Endothelial cell of umbilical vein (primary cell): Measurements from ENCODE around the gene CUTA.

Source experiments
- EZH2 ChIP-seq: IDR thresholded peaks from 2 replicates; pipeline ENCODE4 v1.6.1; 2012; ENCODE audit warnings: borderline replicate concordance, low read depth, mild to moderate bottlenecking, moderate library complexity, low read length, inconsistent platforms; ENCODE audit not compliant: severe bottlenecking
- FOS ChIP-seq: IDR thresholded peaks from 2 replicates; pipeline ENCODE4 v1.6.1; 2011; ENCODE audit warnings: mild to moderate bottlenecking, low read length, moderate library complexity, borderline replicate concordance; ENCODE audit not compliant: insufficient read depth
- GATA2 ChIP-seq: IDR thresholded peaks from 2 replicates; pipeline ENCODE4 v1.7.0; 2011; ENCODE audit warnings: low read depth, mild to moderate bottlenecking, moderate library complexity, mixed read lengths, low read length; ENCODE audit not compliant: insufficient read length, insufficient read depth
- JUN ChIP-seq: IDR thresholded peaks from 2 replicates; pipeline ENCODE4 v1.6.1; 2011; ENCODE audit warnings: borderline replicate concordance, low read depth; ENCODE audit not compliant: insufficient read length, insufficient read depth
- MYC ChIP-seq: IDR thresholded peaks from one replicate; pipeline ENCODE4 v1.6.1; 2011; ENCODE audit warnings: mild to moderate bottlenecking, low read depth, low read length
- POLR2A ChIP-seq: IDR thresholded peaks from 2 replicates; pipeline ENCODE4 v1.6.1; 2012; ENCODE audit warnings: low read depth, mild to moderate bottlenecking, control low read depth, low read length
- POLR2AphosphoS5 ChIP-seq: IDR thresholded peaks from 2 replicates; pipeline ENCODE4 v1.6.1; 2012; ENCODE audit warnings: low read depth, mild to moderate bottlenecking, control low read depth, low read length, moderate library complexity; ENCODE audit not compliant: insufficient read depth
- TF ChIP-seq, protein P1 (sequence below), 2 donors: IDR thresholded peaks; 1 replicate in 1 of 2; 2 replicates in 1 of 2; pipeline ENCODE4 v1.5.1; 2011; ENCODE audit warnings: low read length in 2 of 2, mild to moderate bottlenecking in 2 of 2, moderate library complexity in 2 of 2, control low read depth in 1 of 2, inconsistent platforms in 1 of 2, low read depth in 1 of 2; ENCODE audit not compliant: insufficient read depth in 1 of 2; ENCODE audit errors: extremely low read depth in 1 of 2
- TF ChIP-seq, protein P2 (sequence below): IDR thresholded peaks from 2 replicates; pipeline ENCODE4 v1.6.1; 2011; ENCODE audit not compliant: insufficient read depth, insufficient read length

DNA sequence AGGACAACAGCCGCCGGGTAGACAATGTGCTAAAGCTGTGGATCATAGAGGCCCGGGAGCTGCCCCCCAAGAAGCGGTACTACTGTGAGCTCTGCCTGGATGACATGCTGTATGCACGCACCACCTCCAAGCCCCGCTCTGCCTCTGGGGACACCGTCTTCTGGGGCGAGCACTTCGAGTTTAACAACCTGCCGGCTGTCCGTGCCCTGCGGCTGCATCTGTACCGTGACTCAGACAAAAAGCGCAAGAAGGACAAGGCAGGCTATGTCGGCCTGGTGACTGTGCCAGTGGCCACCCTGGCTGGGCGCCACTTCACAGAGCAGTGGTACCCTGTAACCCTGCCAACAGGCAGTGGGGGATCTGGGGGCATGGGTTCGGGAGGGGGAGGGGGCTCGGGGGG lies 19.8 kb upstream of the CUTA start:
- no peak for TF ChIP-seq POLR2A
- TF ChIP-seq, protein P1, sequence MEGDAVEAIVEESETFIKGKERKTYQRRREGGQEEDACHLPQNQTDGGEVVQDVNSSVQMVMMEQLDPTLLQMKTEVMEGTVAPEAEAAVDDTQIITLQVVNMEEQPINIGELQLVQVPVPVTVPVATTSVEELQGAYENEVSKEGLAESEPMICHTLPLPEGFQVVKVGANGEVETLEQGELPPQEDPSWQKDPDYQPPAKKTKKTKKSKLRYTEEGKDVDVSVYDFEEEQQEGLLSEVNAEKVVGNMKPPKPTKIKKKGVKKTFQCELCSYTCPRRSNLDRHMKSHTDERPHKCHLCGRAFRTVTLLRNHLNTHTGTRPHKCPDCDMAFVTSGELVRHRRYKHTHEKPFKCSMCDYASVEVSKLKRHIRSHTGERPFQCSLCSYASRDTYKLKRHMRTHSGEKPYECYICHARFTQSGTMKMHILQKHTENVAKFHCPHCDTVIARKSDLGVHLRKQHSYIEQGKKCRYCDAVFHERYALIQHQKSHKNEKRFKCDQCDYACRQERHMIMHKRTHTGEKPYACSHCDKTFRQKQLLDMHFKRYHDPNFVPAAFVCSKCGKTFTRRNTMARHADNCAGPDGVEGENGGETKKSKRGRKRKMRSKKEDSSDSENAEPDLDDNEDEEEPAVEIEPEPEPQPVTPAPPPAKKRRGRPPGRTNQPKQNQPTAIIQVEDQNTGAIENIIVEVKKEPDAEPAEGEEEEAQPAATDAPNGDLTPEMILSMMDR (IDR thresholded peaks at IDR 0.05; ENCODE audit: extremely low read depth in 1 of 2, insufficient read depth in 1 of 2, low read depth in 1 of 2, low read length in 2 of 2): no peak
- TF ChIP-seq, protein P2, sequence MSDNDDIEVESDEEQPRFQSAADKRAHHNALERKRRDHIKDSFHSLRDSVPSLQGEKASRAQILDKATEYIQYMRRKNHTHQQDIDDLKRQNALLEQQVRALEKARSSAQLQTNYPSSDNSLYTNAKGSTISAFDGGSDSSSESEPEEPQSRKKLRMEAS: no peak
- no peak for TF ChIP-seq POLR2AphosphoS5
- no peak for TF ChIP-seq EZH2
- no peak for TF ChIP-seq MYC
- no peak for TF ChIP-seq JUN
- TF ChIP-seq FOS: no peak
- TF ChIP-seq GATA2: no peak
